HepG2 (cell line): ENCODE data around the gene ANKS1B.

Source experiments
- ATF7-NPFF ChIP-seq: sonication (generic); formaldehyde crosslinking; IDR thresholded peaks from 2 replicates; pipeline ENCODE4 v1.8.1; 2023; ENCODE audit warnings: mild to moderate bottlenecking, low read depth, missing genetic modification reagents, moderate library complexity
- GPN1 ChIP-seq: sonication (generic); formaldehyde crosslinking; IDR thresholded peaks from 2 replicates; pipeline ENCODE4 v1.5.1; 2020; ENCODE audit warnings: missing genetic modification reagents, borderline replicate concordance
- HNRNPH1 ChIP-seq: fragments of 200-400 bp; formaldehyde crosslinking; optimal IDR thresholded peaks from 2 replicates; pipeline ENCODE3; 2017; ENCODE audit warnings: mild to moderate bottlenecking, low read depth, low read length
- KLF6 ChIP-seq: IDR thresholded peaks from 2 replicates; pipeline ENCODE4 v1.8.0; 2016; ENCODE audit warnings: missing biosample characterization, missing genetic modification reagents
- RCOR2 ChIP-seq: IDR thresholded peaks from 2 replicates; pipeline ENCODE4 v1.6.1; 2016; ENCODE audit warnings: missing biosample characterization, missing genetic modification reagents
- ZNF562 ChIP-seq: sonication (generic); formaldehyde crosslinking; IDR thresholded peaks from 2 replicates; pipeline ENCODE4 v1.8.0; 2022; ENCODE audit warnings: missing genetic modification reagents, borderline replicate concordance
- ZNF580 ChIP-seq: IDR thresholded peaks from 2 replicates; pipeline ENCODE4 v1.6.1; 2016; ENCODE audit warnings: low read depth, borderline replicate concordance
- ZNF609 ChIP-seq: sonication (generic); formaldehyde crosslinking; IDR thresholded peaks from 2 replicates; pipeline ENCODE4 v1.4.0; 2020; ENCODE audit warnings: mild to moderate bottlenecking, missing genetic modification reagents, borderline replicate concordance

- TF ChIP-seq KLF6 (CRISPR knock-in tag) (no peak), HNRNPH1 (no peak), GPN1 (CRISPR knock-in tag) (no peak), ZNF562 (CRISPR knock-in tag) (no peak), ZNF580 (CRISPR knock-in tag) (no peak), RCOR2 (CRISPR knock-in tag) (no peak), ATF7-NPFF (CRISPR knock-in tag) (no peak), ZNF609 (CRISPR knock-in tag) (no peak)
These were observed 336.6 kb downstream of the ANKS1B start for GRCh38 chr12:99648183-99648582.
